Neuron (in vitro differentiated cells): ENCODE data around the gene CFAP74.

ENCODE experiments used
- H2AFZ ChIP-seq: one replicate; pipeline ENCODE4 v1.6.1; 2013; ENCODE audit warnings: low read depth, mild to moderate bottlenecking, inconsistent platforms, low read length, moderate library complexity
- H3K27me3 ChIP-seq: one replicate; pipeline ENCODE4 v1.6.1; 2013; ENCODE audit warnings: low read length; ENCODE audit not compliant: insufficient read depth
- H3K36me3 ChIP-seq: one replicate; pipeline ENCODE4 v1.6.1; 2013; ENCODE audit warnings: low read length; ENCODE audit not compliant: insufficient read depth
- H3K4me1 ChIP-seq: one replicate; pipeline ENCODE4 v1.6.1; 2013; ENCODE audit warnings: low read length; ENCODE audit not compliant: insufficient read depth
- H3K4me3 ChIP-seq: 2 replicates; pipeline ENCODE4 v1.5.1; 2013; ENCODE audit warnings: mild to moderate bottlenecking, low read length, moderate library complexity
- H3K9me3 ChIP-seq: one replicate; pipeline ENCODE4 v1.6.1; 2013; ENCODE audit warnings: low read length

CFAP74 gene

DNA sequence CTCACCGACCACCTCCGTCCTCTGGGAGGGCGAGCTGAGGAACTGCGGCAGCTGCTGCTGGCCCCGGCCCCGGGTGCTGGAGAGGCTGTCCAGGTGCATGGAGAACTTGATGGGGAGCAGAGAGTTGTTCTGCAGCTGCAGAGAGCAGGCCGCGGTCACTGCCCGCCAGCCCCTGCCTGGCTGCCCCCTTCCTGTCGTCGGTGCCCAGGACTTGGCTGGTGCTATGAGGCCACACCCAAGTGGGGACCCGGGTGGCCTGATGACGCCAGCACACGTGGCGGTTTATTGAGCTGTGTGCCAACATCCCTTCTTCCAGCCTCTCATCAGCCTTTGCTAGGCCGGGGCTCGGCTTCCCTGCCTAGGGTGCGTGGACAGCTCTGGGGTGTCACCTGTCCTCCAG lies 79.2 kb downstream of the CFAP74 start:
- Histone ChIP-seq H3K36me3 (no peaks in the 10 kb centered on the region), H3K4me3 (no peak overlapping the region), H2AFZ (no peak overlapping the region), H3K27me3 (no peaks in the 10 kb centered on the region), H3K9me3 (peaks cover 4% of the 10 kb centered on the region), H3K4me1 (no peaks in the 10 kb centered on the region)

DNA sequence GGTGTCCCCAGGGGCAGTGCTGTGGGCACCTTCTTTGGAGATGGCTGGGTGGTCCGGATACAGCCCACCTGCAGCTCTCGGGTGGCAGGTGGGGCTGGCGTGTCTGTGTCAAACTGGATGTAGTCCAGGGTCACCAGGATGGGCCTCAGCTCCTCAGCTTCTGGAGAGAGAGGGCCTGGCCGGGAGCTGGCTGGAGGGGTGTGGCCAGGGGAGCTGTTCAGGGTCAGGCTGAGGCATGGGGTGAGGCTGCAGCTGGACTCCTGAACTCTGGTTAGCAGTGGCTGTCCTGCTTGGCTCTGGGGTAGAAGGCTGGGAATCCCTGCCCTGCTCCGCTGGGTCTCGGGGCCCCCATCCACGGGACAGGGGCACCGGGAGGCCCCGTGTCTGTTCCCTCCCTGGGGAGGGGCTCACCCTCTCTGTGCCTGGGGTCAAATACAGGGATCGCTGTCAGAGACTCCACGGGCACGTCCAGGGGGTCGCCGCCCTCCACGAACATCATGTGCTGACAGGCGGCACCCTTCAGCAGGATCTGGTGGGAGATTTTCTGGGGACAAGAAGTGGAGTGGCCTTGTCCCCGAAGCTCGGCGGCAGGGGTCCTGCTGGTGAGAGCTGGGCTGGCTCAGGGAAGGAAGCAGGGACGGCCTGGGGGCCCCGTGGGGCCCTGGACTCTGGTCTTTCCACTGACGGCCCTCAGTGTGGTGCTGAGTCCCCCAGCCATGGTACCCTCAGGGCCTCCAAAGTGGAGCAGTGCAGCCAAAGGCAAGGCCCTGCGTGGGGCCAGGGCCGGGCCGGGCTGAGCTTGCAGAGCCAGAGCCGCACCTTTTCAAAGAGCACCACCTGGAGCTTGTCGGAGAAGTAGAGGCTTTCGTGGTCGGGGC lies 80.4 kb downstream of the CFAP74 start:
- Histone ChIP-seq H3K27me3 (peaks cover 4% of the 10 kb centered on the region), H2AFZ (no peak overlapping the region), H3K4me1 (peaks cover 3% of the 10 kb centered on the region), H3K4me3 (no peak overlapping the region), H3K9me3 (peaks cover 4% of the 10 kb centered on the region), H3K36me3 (no peaks in the 10 kb centered on the region)

DNA sequence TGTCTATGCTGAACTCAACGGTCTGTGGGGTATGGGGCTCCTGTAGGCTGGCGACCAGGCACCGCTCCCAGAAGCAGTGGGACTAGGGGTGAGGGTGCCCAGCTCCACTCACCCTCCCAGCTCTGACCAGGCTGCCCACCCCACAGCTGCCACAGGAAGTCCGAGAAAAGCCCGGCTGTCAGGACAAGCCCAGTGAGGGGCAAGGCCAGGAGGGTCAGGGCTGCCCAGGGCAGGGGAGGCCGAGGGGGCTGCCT lies 81.0 kb downstream of the CFAP74 start:
- H3K27me3 ChIP-seq, result peaks cover 10% of the 10 kb centered on the region
- peaks cover 3% of the 10 kb centered on the region for H3K4me1 ChIP-seq
- H3K36me3 ChIP-seq, result no peaks in the 10 kb centered on the region
- H3K9me3 ChIP-seq, result peaks cover 2% of the 10 kb centered on the region
- no peak overlapping the region for H3K4me3 ChIP-seq
- H2AFZ ChIP-seq, result no peak overlapping the region

DNA sequence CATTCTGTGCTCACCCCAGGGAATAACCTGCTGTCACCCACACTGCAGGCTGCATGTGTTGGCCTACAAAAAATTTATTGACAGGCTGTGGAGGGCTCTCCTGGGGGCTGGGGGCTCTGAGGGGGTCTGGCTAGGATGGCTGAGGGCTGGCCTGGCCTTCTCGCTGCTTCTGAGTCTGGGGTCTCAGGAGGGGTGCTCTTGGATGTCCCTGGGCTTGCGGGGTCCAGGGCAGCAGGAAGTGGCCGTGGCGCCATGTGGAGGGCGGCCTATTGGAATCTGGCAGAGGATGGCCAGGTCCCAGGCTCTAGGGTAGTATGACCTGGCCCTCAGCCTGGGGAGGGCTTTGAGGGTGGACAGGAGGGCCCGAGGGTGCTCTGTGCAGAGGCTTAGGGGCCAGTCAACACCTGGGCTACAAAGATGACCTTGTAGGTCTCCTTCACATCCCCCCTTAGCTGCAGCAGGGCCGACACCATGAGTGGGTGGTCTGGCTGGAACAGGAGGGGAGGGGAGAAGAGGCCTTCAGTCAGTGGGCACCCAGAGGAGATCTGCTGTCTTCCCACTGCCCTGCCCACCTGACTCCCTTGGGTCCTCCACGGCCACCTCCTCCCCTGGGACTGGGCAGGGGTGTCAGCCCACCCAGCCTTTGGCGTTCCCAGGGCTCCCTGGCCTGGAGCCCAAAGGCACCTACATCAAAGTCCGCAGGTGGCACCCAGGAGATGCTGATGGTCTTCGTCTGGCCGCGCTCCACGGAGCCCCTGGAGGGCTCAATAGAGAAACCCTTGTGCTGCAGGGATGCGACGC lies 81.5 kb downstream of the CFAP74 start:
- Histone ChIP-seq H3K27me3 (peaks cover 14% of the 10 kb centered on the region), H3K4me3 (no peak overlapping the region), H2AFZ (no peak overlapping the region), H3K9me3 (peaks cover 2% of the 10 kb centered on the region), H3K4me1 (peaks cover 3% of the 10 kb centered on the region), H3K36me3 (no peaks in the 10 kb centered on the region)

DNA sequence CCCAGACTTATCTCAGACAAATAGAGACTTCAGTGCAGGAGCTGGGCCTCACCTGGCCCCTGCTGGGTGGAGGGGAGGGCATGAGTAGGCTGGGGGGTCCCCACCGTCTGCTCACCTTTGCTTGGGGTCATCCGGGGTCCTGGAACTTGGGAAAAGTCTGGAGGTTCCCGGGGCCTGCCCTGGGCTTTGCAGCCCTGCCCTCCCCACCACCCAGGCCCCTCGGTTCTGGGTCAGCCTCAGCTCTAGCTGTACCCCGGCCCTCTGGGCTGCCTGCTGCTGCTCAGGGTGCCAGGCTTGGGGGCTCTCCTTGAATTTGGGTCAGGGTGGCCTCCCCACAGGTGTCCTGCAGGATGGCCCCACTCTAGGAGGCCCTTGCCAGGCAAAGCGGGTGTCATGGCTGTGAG lies 82.1 kb downstream of the CFAP74 start:
- no peak overlapping the region for H3K4me3 ChIP-seq
- peaks cover 3% of the 10 kb centered on the region for H3K4me1 ChIP-seq
- H3K9me3 ChIP-seq, result peaks cover 2% of the 10 kb centered on the region
- H2AFZ ChIP-seq, result no peak overlapping the region
- H3K36me3 ChIP-seq, result no peaks in the 10 kb centered on the region
- peaks cover 14% of the 10 kb centered on the region for H3K27me3 ChIP-seq

DNA sequence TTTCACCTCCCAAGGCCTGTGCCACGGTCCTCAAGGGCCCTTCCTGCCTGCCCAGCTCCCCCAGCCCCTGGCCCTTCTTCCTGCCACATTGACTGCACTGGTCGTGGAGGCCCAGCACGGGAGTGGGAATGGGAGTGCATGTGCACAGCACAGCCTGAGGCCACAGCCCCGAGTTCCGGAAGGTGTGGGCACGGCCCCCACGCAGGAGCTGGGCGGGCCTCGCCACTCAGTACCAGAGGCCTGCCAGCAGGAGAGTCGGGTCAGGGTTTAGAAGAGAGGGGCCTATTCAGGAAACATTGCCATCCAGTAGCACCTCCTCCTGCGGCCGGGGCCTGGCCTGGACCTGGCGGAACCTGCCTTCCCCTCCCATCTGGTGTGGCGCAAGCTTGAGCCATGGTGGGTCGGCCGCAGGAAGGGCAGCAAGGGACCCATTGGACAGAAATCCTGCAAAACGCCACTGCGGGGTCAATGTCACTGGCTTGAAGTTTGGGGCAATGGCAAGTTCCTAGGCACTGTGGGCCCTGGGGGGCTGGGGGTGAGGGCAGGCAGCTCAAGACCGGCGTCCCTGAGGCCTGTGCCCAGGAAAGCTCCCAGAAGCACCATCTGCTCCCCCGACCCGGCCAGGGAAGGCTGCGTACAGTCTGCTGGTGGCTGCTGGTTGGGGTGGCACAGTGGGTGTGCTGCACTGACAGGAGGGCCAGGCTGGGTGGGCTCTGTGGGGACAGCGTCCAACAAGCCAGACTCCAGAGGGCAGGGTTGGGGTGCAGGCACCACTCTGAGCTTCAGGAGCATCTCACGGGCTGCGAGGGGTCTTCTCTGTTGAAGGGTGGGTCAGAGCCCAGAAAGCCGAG lies 82.8 kb downstream of the CFAP74 start:
- H3K4me1 ChIP-seq, result peaks cover 3% of the 10 kb centered on the region
- H3K27me3 ChIP-seq, result peaks cover 20% of the 10 kb centered on the region
- H2AFZ ChIP-seq, result no peak overlapping the region
- no peaks in the 10 kb centered on the region for H3K36me3 ChIP-seq
- no peaks in the 10 kb centered on the region for H3K9me3 ChIP-seq
- H3K4me3 ChIP-seq, result no peak overlapping the region

DNA sequence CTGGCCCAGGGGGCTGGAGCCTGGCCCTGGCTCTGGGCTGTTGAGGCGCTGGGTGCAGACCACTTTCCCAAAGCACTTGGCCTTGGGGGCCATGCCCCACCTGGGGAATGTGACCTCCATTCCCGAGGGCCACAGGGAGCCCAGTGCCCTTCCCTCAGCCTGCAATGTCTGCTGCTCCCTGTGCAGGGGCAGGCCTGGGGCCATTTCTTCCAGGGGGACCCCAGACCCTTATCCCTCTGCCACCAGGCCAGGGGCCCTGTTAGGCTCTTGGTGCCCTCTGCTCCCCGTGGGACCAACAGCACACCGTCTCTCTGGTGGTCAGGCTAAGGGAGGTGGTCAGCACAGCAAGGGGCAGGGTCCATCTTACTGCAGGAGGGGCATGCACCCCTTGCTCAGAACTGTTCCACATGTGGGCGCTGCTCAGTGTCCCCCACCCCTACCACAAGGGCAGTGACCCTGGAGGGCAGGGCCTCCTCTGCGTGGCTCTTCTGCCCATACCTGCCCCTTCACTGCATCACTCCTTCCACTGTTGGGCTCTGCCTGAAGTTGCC lies 83.5 kb downstream of the CFAP74 start:
- Histone ChIP-seq H2AFZ (no peak overlapping the region), H3K4me3 (no peak overlapping the region), H3K36me3 (no peaks in the 10 kb centered on the region), H3K9me3 (no peaks in the 10 kb centered on the region), H3K4me1 (peaks cover 3% of the 10 kb centered on the region), H3K27me3 (peaks cover 24% of the 10 kb centered on the region)

DNA sequence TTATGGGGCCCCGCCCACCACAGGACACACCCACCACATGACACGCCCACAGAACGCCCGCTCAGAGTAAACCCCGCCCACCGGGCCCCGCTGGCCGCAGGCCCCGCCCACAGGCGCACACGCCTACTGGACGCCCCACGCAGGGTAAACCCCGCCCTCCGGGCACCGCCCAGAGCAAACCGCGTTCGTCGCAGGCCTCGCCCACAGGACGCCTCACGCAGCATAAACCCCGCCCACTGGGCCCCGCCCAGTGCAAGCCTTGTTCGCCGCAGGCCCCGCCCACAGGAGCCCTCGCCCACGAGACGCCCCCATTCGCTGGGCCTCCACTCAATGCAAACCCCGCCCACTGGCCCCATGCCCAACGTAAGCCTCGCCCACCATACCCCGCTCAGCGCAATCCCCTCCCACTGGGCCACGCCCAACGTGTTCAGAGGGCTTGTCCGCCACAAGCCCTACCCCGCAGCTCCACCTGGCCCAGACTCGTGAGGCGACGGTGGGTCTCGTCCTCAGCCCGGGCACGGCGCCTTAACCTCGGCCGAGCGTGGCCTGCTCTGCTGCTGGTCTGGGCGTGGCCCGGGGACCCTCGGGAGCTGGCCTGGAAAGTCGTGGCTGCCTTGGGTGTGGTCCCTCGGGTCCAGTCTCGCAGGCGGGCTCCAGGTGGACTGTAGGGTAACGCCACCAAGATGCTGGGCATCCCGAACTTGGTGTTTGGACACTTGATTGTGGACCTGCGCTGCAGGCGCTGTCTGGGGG lies 84.1 kb downstream of the CFAP74 start:
- Histone ChIP-seq H3K27me3 (peaks cover 24% of the 10 kb centered on the region), H3K9me3 (no peaks in the 10 kb centered on the region), H3K4me3 (peak overlapping the region; percentile 39), H3K4me1 (peaks cover 3% of the 10 kb centered on the region), H3K36me3 (no peaks in the 10 kb centered on the region), H2AFZ (no peak overlapping the region)

DNA sequence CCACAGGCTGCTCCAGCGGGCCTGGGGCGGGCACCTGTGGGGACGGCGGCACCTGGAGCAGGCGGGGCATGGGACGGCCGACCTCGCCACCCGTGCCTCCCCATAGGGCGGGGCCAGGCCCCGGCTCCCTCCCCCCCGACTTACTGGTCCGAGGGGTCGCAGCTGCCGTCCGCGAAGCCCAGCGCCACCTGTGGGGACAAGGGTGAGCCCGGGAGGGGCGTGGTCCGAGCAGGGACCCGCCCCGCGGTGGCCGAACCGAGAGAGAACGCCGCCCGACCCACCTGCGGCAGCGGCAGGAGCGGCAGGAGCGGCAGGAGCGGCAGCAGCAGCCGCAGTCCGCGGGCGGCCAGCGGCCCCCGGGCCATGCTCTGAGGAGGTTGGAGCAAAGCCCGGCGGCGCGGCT lies 84.7 kb downstream of the CFAP74 start, which contains the start of gene TMEM52:
TMEM52 (minus strand) TSS at position 379 of the 403 bp plus-strand sequence; CDS start at position 365, 14 bp downstream.
- peak within 1 kb of the TSS; percentile 39 for H3K4me3 ChIP-seq
- peaks cover 3% of the 10 kb centered on the region for H3K4me1 ChIP-seq
- no peak within 1 kb of the TSS for H2AFZ ChIP-seq
- no peaks in the 10 kb centered on the region for H3K9me3 ChIP-seq
- peaks cover 29% of the 10 kb centered on the region for H3K27me3 ChIP-seq
- no peaks in the 10 kb centered on the region for H3K36me3 ChIP-seq

DNA sequence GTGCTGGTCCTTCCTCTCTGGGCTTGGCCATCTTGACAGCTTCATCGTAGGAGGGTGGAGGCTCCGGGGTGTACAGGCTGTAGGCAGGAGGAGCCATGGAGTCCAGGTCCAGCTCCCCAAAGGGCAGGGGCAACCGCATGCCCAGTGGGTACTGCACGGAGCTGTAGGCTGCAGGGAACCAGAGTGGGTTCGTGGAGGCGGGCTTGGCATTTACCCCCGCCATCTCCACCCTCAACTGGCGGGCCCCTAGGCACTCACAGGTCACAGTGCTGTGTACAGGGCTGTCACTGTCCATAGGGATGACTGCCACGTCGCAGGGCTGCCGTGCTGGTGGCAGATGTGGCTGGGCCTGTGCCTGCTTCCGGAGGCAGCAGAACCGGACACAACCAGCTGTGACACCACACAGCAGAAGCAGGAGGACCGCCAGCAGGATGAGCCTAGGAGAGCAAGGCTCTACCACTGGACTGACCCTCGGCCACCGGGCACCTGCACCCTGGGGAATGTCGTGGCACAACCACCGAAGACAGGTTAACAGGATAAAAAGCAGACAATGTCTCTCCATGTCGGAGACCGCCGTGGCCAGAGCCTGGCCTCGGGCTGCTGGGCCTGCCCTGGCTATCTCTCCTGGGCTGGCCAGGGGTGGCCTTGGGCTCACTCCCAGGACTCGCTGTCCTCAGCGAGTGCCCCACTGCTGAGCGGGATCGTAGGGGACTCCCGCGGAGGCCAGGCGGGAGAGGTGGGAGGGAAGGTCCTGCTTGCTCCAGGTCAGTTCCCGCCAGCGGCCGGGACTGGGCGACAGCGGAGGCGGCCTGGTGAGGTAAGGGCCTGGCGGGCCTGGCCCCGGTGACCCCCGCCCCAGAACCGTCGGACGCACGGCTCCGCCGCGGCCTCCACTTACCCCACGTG lies 85.3 kb downstream of the CFAP74 start:
- no peak overlapping the region for H2AFZ ChIP-seq
- H3K36me3 ChIP-seq, result no peaks in the 10 kb centered on the region
- peak overlapping the region; percentile 39 for H3K4me3 ChIP-seq
- H3K9me3 ChIP-seq, result no peaks in the 10 kb centered on the region
- H3K4me1 ChIP-seq, result peaks cover 3% of the 10 kb centered on the region
- H3K27me3 ChIP-seq, result peaks cover 31% of the 10 kb centered on the region

DNA sequence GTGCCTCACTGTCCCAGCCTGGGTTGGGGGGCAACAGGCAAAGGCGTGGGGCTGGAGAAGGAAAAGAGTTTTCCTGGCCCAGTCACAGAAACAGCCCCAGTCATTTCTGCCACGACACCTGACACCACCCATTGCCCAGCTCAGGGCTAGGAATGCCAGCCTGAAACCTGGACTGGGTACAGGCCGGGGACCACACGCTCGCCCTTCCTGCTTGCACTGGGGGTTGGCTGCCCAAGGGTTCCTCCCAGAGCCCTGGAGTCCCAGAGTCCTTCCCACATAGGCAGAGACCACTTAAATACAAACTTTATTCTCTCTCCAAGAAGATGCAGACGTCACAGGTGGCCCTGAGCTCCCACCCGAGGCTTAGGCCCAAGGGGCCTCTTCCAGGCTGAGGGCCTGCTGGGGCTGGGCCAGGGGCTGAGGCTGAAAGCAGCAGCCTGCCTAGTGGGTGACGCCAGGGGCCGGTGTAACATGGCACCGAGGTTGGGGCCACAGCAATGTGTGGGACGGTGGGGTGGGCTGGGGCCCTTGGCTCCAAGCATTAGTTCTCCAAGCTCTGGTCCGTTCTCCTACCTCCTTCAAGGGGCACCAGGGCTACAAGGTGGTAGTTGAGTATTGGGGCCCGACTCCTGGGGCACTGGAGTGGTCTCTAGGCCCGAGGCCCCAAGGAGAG lies 86.1 kb downstream of the CFAP74 start:
- Histone ChIP-seq H3K27me3 (peaks cover 31% of the 10 kb centered on the region), H3K4me1 (peaks cover 3% of the 10 kb centered on the region), H2AFZ (no peak overlapping the region), H3K36me3 (no peaks in the 10 kb centered on the region), H3K9me3 (no peaks in the 10 kb centered on the region), H3K4me3 (no peak overlapping the region)
